IMR-90 (cell line): ENCODE measurements around the gene COPS9. TPM values are rescaled to one million over a fixed set of nuclear protein-coding genes. Genes with fewer than 3 reads are reported as not detected.

Experiments
- ATAC-seq: fragments of 200-7000 bp; cut with Tn5 transposase; 2 replicates; pipeline ENCODE4 v1.9.1; 2020; ENCODE audit warnings: low read depth, mild to moderate bottlenecking, moderate library complexity
- BruUV-seq: library from RNA; stranded (reverse); fragments of 400-500 nt; replicated peaks from 2 replicates; lab custom pipeline; 2021; lab: Mats Ljungman, UMichigan
- CTCF ChIA-PET: fragments of 300-600 bp; formaldehyde crosslinking; extraction: SDS; loops from one replicate; lab custom pipeline; 2021; ENCODE audit warnings: antibody characterized with exemption; lab: Yijun Ruan, JAX
- POLR2A ChIA-PET: fragments of 300-600 bp; sonication (Branson Sonifier 250); formaldehyde crosslinking; loops from one replicate; lab custom pipeline; 2022; ENCODE audit warnings: antibody characterized with exemption; ENCODE audit not compliant: unreplicated experiment; lab: Charles Lee
- DNase-seq: peaks from one replicate; pipeline ENCODE4 v3.0.0; 2013
- H2AFZ ChIP-seq: replicated peaks from 2 replicates; pipeline ENCODE3; 2013; ENCODE audit warnings: low read length, mild to moderate bottlenecking; ENCODE audit not compliant: poor library complexity
- H2AK5ac ChIP-seq: 2 replicates; pipeline ENCODE4 v1.6.1; 2013; ENCODE audit warnings: low read depth, low read length, inconsistent platforms
- H2AK9ac ChIP-seq: replicated peaks from 2 replicates; pipeline ENCODE3; 2013; ENCODE audit warnings: mild to moderate bottlenecking, low read depth, low read length, moderate library complexity; ENCODE audit not compliant: poor library complexity
- H2BK120ac ChIP-seq: 2 replicates; pipeline ENCODE4 v1.6.1; 2013; ENCODE audit warnings: low read depth, low read length, inconsistent platforms
- H2BK15ac ChIP-seq: 3 replicates; pipeline ENCODE4 v1.6.1; 2013; ENCODE audit warnings: low read depth, low read length, inconsistent platforms
- H2BK20ac ChIP-seq: 2 replicates; pipeline ENCODE4 v1.6.1; 2013; ENCODE audit warnings: low read depth, mild to moderate bottlenecking, inconsistent platforms, low read length, moderate library complexity
- H2BK5ac ChIP-seq: 2 replicates; pipeline ENCODE4 v1.6.1; 2013; ENCODE audit warnings: mild to moderate bottlenecking, low read depth, low read length, inconsistent platforms; ENCODE audit not compliant: poor library complexity, severe bottlenecking
- H3K14ac ChIP-seq: replicated peaks from 2 replicates; pipeline ENCODE4 v1.6.1; 2013; ENCODE audit warnings: low read depth, low read length, inconsistent platforms
- H3K18ac ChIP-seq: 2 replicates; pipeline ENCODE4 v1.6.1; 2013; ENCODE audit warnings: low read depth, low read length, control low read depth
- H3K23ac ChIP-seq: 2 replicates; pipeline ENCODE4 v1.6.1; 2013; ENCODE audit warnings: low read depth, low read length, inconsistent platforms
- H3K27ac ChIP-seq: 2 replicates; pipeline ENCODE4 v1.5.1; 2013; ENCODE audit warnings: mild to moderate bottlenecking, control low read depth, low read length; ENCODE audit not compliant: insufficient read depth
- H3K27me3 ChIP-seq: 2 replicates; pipeline ENCODE4 v1.6.1; 2013; ENCODE audit warnings: low read length; ENCODE audit not compliant: control insufficient read depth, insufficient read depth
- H3K36me3 ChIP-seq: 2 replicates; pipeline ENCODE4 v1.6.1; 2013; ENCODE audit warnings: low read length, mixed read lengths; ENCODE audit not compliant: control insufficient read depth, insufficient read depth
- H3K4ac ChIP-seq: 2 replicates; pipeline ENCODE4 v1.6.1; 2013; ENCODE audit warnings: low read depth, low read length, inconsistent platforms
- H3K4me1 ChIP-seq: 2 replicates; pipeline ENCODE4 v1.6.1; 2013; ENCODE audit warnings: low read length, mixed read lengths; ENCODE audit not compliant: control insufficient read depth, insufficient read depth
- H3K4me2 ChIP-seq: 2 replicates; pipeline ENCODE4 v1.6.1; 2013; ENCODE audit warnings: low read depth, mild to moderate bottlenecking, control low read depth, low read length, moderate library complexity
- H3K4me3 ChIP-seq: 2 replicates; pipeline ENCODE4 v1.5.1; 2013; ENCODE audit warnings: low read depth, mild to moderate bottlenecking, control low read depth, low read length, moderate library complexity; ENCODE audit not compliant: insufficient read depth
- H3K56ac ChIP-seq: 2 replicates; pipeline ENCODE4 v1.6.1; 2013; ENCODE audit warnings: low read length, inconsistent platforms; ENCODE audit not compliant: insufficient read depth; ENCODE audit errors: extremely low read depth
- H3K79me1 ChIP-seq, 2 experiments: 2 replicates each; pipeline ENCODE4 v1.6.1; 2013; ENCODE audit warnings: low read length in 2 of 2, inconsistent platforms in 1 of 2, low read depth in 1 of 2
- H3K9ac ChIP-seq: 2 replicates; pipeline ENCODE4 v1.6.1; 2013; ENCODE audit warnings: low read depth, low read length, control low read depth
- H3K9me1 ChIP-seq: 2 replicates; pipeline ENCODE4 v1.6.1; 2013; ENCODE audit warnings: low read length, inconsistent platforms; ENCODE audit not compliant: insufficient read depth
- H3K9me3 ChIP-seq: 2 replicates; pipeline ENCODE4 v1.6.1; 2013; ENCODE audit warnings: low read length; ENCODE audit not compliant: control insufficient read depth, insufficient read depth
- H4K20me1 ChIP-seq: 2 replicates; pipeline ENCODE4 v1.6.1; 2013; ENCODE audit warnings: low read length, inconsistent platforms; ENCODE audit not compliant: insufficient read depth
- H4K5ac ChIP-seq: 2 replicates; pipeline ENCODE4 v1.6.1; 2013; ENCODE audit warnings: mild to moderate bottlenecking, low read depth, low read length, control low read depth
- H4K8ac ChIP-seq, 2 experiments: 2 replicates each; pipeline ENCODE4 v1.6.1; 2013; ENCODE audit warnings: low read depth in 2 of 2, low read length in 2 of 2, control low read depth in 1 of 2, inconsistent platforms in 1 of 2
- H4K91ac ChIP-seq: 2 replicates; pipeline ENCODE4 v1.6.1; 2013; ENCODE audit warnings: low read depth, low read length, inconsistent platforms; ENCODE audit not compliant: insufficient read depth
- BHLHE40 ChIP-seq: fragments of 150-350 bp; IDR thresholded peaks from 2 replicates; pipeline ENCODE4 v1.6.1; 2016; ENCODE audit warnings: mild to moderate bottlenecking, low read depth, low read length
- CEBPB ChIP-seq: IDR thresholded peaks from 2 replicates; pipeline ENCODE4 v1.6.1; 2012; ENCODE audit warnings: low read depth, low read length, improper control_type of control experiment
- CHD1 ChIP-seq: IDR thresholded peaks from 2 replicates; pipeline ENCODE4 v1.6.1; 2012; ENCODE audit warnings: low read depth, low read length, improper control_type of control experiment
- CTCF ChIP-seq: conservative IDR thresholded peaks from 2 replicates; pipeline ENCODE4 v1.5.1; 2012; ENCODE audit warnings: mild to moderate bottlenecking, low read depth, low read length, improper control_type of control experiment
- FOS ChIP-seq: fragments of 150-350 bp; IDR thresholded peaks from 2 replicates; pipeline ENCODE4 v1.6.1; 2016; ENCODE audit warnings: low read depth, low read length
- MAFK ChIP-seq: IDR thresholded peaks from 2 replicates; pipeline ENCODE4 v1.6.1; 2012; ENCODE audit warnings: low read depth, low read length, improper control_type of control experiment
- MAZ ChIP-seq: IDR thresholded peaks from 2 replicates; pipeline ENCODE4 v1.6.1; 2012; ENCODE audit warnings: low read depth, mild to moderate bottlenecking, low read length, improper control_type of control experiment, moderate library complexity, borderline replicate concordance
- MXI1 ChIP-seq: IDR thresholded peaks from 2 replicates; pipeline ENCODE4 v1.6.1; 2012; ENCODE audit warnings: low read depth, mild to moderate bottlenecking, low read length, moderate library complexity, borderline replicate concordance
- NFE2L2 ChIP-seq: fragments of 150-350 bp; IDR thresholded peaks from 2 replicates; pipeline ENCODE4 v1.6.1; 2016; ENCODE audit warnings: low read depth, mild to moderate bottlenecking, low read length
- SMC3 ChIP-seq: fragments of 150-350 bp; IDR thresholded peaks from 2 replicates; pipeline ENCODE4 v1.6.1; 2016; ENCODE audit warnings: low read depth, mild to moderate bottlenecking, antibody characterized with exemption, low read length, moderate library complexity
- WGBS, 2 experiments: methylation state at CpG; one replicate each; pipeline versions ENCODE4 v1.1.5 to v1.1.7; 2013; ENCODE audit warnings: missing lambda C conversion rate in 2 of 2; ENCODE audit not compliant: insufficient read length in 1 of 2; ENCODE audit errors: extremely low coverage in 2 of 2; 5-methylcytosine and 5-hydroxymethylcytosine counted together
- dilution Hi-C: fragments of 300-500 bp; cut with HindIII; formaldehyde crosslinking; loops from one replicate; pipeline ENCODE4 v1.14.3; 2018; ENCODE audit warnings: low sequenced_read_pairs; ENCODE audit not compliant: unreplicated experiment
- in situ Hi-C: fragments of 300-500 bp; cut with MboI; formaldehyde crosslinking; loops from 3 replicates; pipeline ENCODE4 v1.14.3; 2019; ENCODE audit warnings: low sequenced_read_pairs, inconsistent platforms, mixed read lengths
- intact Hi-C: fragments of 100-400 bp; cut with micrococcal nuclease; formaldehyde crosslinking; loops from 2 replicates; pipeline ENCODE4 v1.10.0; 2022
- polyA plus RNA-seq, 3 experiments: library from polyadenylated mRNA; depleted of rRNA; stranded (reverse); fragments of >200 nt; gene quantifications; 2 replicates each; pipeline ENCODE4 v1.2.3, GENCODE V29; 2012; ENCODE audit warnings: low replicate concordance in 1 of 3
- total RNA-seq: library from RNA; depleted of rRNA; stranded (reverse); fragments of >200 nt; gene quantifications from 2 replicates; pipeline ENCODE4 v1.2.3, GENCODE V29; 2012
- TF ChIP-seq, protein P1 (sequence below): fragments of 150-350 bp; IDR thresholded peaks from 2 replicates; pipeline ENCODE4 v1.6.1; 2017; ENCODE audit warnings: mild to moderate bottlenecking, antibody characterized with exemption, low read length, low read depth
- TF ChIP-seq, protein P2 (sequence below): fragments of 150-350 bp; IDR thresholded peaks from 2 replicates; pipeline ENCODE4 v1.6.1; 2016; ENCODE audit warnings: low read depth, mild to moderate bottlenecking, low read length, moderate library complexity, borderline replicate concordance

Gene COPS9
- total and polyA plus RNA-seq, 2 of the 4 experiments (the other 2 are of a cell fraction): 85.9 to 309 TPM

GRCh38 chr2:240129731-240130392 is 6.2 kb downstream of the COPS9 start (continued):
- TF ChIP-seq CTCF: no peak

GRCh38 chr2:240129311-240129710 is 6.8 kb downstream of the COPS9 start:
- in situ Hi-C loops: loop anchor here (25.0 kb wide), 1 partner anchor 1092 kb away; no protein-coding TSS in a partner anchor
- Histone ChIP-seq H3K56ac (no peak overlapping the region), H2BK15ac (no peak overlapping the region), H3K4me2 (no peak overlapping the region), H2AK5ac (no peak overlapping the region), H3K9ac (no peak overlapping the region), H4K5ac (no peak overlapping the region), H3K27me3 (no peaks in the 10 kb centered on the region), H3K4me3 (no peak overlapping the region), H3K23ac (no peak overlapping the region), H3K9me1 (no peaks in the 10 kb centered on the region), H2BK5ac (no peak overlapping the region), H3K79me1 (peaks cover 0 to 13% of the 10 kb centered on the region in 2 experiments; a peak in 3 of 4 replicates), H2BK20ac (no peak overlapping the region), H2BK120ac (no peak overlapping the region), H3K27ac (no peak overlapping the region), H4K8ac (no peak overlapping the region), H4K20me1 (0 out of 2 replicates have a peak, but pooled peaks cover 2% of the 10 kb centered on the region), H2AK9ac (no peak overlapping the region), H3K4me1 (no peaks in the 10 kb centered on the region), H3K14ac (no peak overlapping the region), H2AFZ (no peak overlapping the region), H3K9me3 (no peaks in the 10 kb centered on the region), H3K4ac (no peak overlapping the region), H3K18ac (no peak overlapping the region), H4K91ac (no peak overlapping the region), H3K36me3 (peaks cover 52% of the 10 kb centered on the region)
- ChIA-PET POLR2A (no interaction called here), CTCF (no interaction called here)
- WGBS, 2 experiments: 98% methylated on average over 4 of the region's 7 CpGs; no CpG with 5 or more reads in 1 of the 2 experiments
- no peak for TF ChIP-seq CHD1
- no peak for TF ChIP-seq SMC3
- TF ChIP-seq CEBPB: no peak
- TF ChIP-seq, protein P1, sequence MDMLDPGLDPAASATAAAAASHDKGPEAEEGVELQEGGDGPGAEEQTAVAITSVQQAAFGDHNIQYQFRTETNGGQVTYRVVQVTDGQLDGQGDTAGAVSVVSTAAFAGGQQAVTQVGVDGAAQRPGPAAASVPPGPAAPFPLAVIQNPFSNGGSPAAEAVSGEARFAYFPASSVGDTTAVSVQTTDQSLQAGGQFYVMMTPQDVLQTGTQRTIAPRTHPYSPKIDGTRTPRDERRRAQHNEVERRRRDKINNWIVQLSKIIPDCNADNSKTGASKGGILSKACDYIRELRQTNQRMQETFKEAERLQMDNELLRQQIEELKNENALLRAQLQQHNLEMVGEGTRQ: no peak
- TF ChIP-seq MAFK: no peak
- TF ChIP-seq FOS: no peak
- TF ChIP-seq, protein P2, sequence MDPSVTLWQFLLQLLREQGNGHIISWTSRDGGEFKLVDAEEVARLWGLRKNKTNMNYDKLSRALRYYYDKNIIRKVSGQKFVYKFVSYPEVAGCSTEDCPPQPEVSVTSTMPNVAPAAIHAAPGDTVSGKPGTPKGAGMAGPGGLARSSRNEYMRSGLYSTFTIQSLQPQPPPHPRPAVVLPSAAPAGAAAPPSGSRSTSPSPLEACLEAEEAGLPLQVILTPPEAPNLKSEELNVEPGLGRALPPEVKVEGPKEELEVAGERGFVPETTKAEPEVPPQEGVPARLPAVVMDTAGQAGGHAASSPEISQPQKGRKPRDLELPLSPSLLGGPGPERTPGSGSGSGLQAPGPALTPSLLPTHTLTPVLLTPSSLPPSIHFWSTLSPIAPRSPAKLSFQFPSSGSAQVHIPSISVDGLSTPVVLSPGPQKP: no peak
- TF ChIP-seq MAZ: no peak
- no peak for TF ChIP-seq NFE2L2
- no peak for TF ChIP-seq MXI1
- no peak for TF ChIP-seq BHLHE40
- no peak for DNase-seq
- dilution Hi-C loops: no loop called here
- ATAC-seq: no peak
- intact Hi-C loops: no loop called here
- no TSS peak for BruUV-seq
